H1 (cell line): ENCODE measurements around the gene ZNF536. TPM values are rescaled to one million over a fixed set of nuclear protein-coding genes. Genes with fewer than 3 reads are reported as not detected.

ENCODE experiments used
- CHD7 ChIP-seq: fragments of 300-600 bp; sonication (generic); IDR thresholded peaks from 2 replicates; pipeline ENCODE4 v1.7.1; 2012; ENCODE audit warnings: low read length, moderate library complexity, mild to moderate bottlenecking, inconsistent platforms; ENCODE audit not compliant: insufficient replicate concordance
- CREB1 ChIP-seq: IDR thresholded peaks from 2 replicates; pipeline ENCODE4 v1.6.1; 2012; ENCODE audit warnings: inconsistent platforms
- FOSL1 ChIP-seq: IDR thresholded peaks from 2 replicates; pipeline ENCODE4 v1.6.1; 2011; ENCODE audit warnings: mild to moderate bottlenecking, low read depth, low read length, moderate library complexity; ENCODE audit not compliant: insufficient read depth
- JUND ChIP-seq: IDR thresholded peaks from 2 replicates; pipeline ENCODE4 v1.6.1; 2011; ENCODE audit warnings: mild to moderate bottlenecking, improper control_type of control experiment, low read length
- MAFK ChIP-seq: IDR thresholded peaks from 2 replicates; pipeline ENCODE4 v1.6.1; 2012; ENCODE audit warnings: low read depth, mild to moderate bottlenecking, improper control_type of control experiment, low read length
- RAD21 ChIP-seq, 2 experiments: IDR thresholded peaks in 1 of 2; conservative IDR thresholded peaks in 1 of 2; 2 replicates each; pipeline ENCODE4 v1.6.1; 2011; ENCODE audit warnings: low read depth in 2 of 2, low read length in 2 of 2, improper control_type of control experiment in 1 of 2, inconsistent platforms in 1 of 2, mild to moderate bottlenecking in 1 of 2, moderate library complexity in 1 of 2
- SAP30 ChIP-seq: fragments of 300-600 bp; sonication (generic); IDR thresholded peaks from 2 replicates; pipeline ENCODE4 v1.7.1; 2012; ENCODE audit warnings: low read length, moderate library complexity, mild to moderate bottlenecking, inconsistent platforms; ENCODE audit not compliant: insufficient read depth, insufficient replicate concordance
- SIN3A ChIP-seq, 2 experiments: IDR thresholded peaks in 1 of 2; conservative IDR thresholded peaks in 1 of 2; 2 replicates each; pipeline ENCODE4 v1.6.1; 2011 to 2012; ENCODE audit warnings: low read length in 2 of 2, improper control_type of control experiment in 1 of 2, low read depth in 1 of 2, mild to moderate bottlenecking in 1 of 2
- SIRT6 ChIP-seq: IDR thresholded peaks from one replicate; pipeline ENCODE4 v1.7.1; 2012; ENCODE audit warnings: low read length, inconsistent platforms
- SP2 ChIP-seq: IDR thresholded peaks from 2 replicates; pipeline ENCODE4 v1.6.1; 2012; ENCODE audit warnings: mild to moderate bottlenecking, low read length, inconsistent platforms
- TAF1 ChIP-seq: IDR thresholded peaks from 2 replicates; pipeline ENCODE4 v1.6.1; 2011; ENCODE audit warnings: mild to moderate bottlenecking, low read depth, low read length
- polyA plus RNA-seq, 7 experiments: library from polyadenylated mRNA; depleted of rRNA in 3 of 7; stranded (reverse) in 5 of 7; unstranded in 2 of 7; fragments of >200 nt in 5 of 7; fragments of 200-250 nt in 2 of 7; gene quantifications; 1 replicate in 5 of 7; 2 replicates in 1 of 7; 4 replicates in 1 of 7; pipeline versions ENCODE4 v1.2.1 to v1.2.3, GENCODE V29; 2011 to 2013; ENCODE audit warnings: missing spikeins in 2 of 7, mixed read lengths in 2 of 7
- total RNA-seq: library from RNA; stranded (reverse); fragmentation: NEBNext Ultra II Directional; extraction: Animal tissue kit (Norgen Biotek cat#: 25700); gene quantifications from 2 replicates; pipeline ENCODE4 v1.2.1, GENCODE V29; 2021
- TF ChIP-seq, protein P1 (sequence below): IDR thresholded peaks from 2 replicates; pipeline ENCODE4 v1.6.1; 2012; ENCODE audit warnings: inconsistent platforms

ZNF536 gene
- total and polyA plus RNA-seq, 2 of the 8 experiments (the other 6 are each of a cell fraction or from before 2014, with no cell fraction given) = 0.09 to 0.11 TPM

DNA sequence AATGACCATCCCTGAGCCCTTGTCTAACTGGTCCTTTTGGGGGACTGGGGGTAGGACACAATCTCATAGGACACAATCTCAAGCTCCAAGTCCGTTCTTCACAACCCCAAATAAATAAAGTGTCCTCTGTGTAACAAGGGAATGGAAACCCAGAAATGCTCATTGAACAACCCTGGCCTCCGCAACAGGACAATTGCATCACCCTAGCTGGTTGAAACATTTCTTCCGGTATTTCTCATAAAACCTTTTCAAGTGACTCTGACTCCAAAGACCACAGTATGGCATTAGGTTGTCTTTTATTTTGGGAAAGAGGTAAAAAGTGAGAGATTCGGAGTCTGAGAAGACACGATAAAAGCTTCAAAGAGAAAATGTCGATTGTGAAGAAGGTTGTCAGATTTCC, 186.6 kb downstream of the ZNF536 start (continued):
- TF ChIP-seq CHD7 (no peak), TAF1 (no peak), MAFK (no peak), RAD21 (IDR thresholded peaks at IDR 0.05 in 1 of 2, conservative IDR thresholded peaks at IDR 0.05 in 1 of 2; ENCODE audit: low read depth in 2 of 2, low read length in 2 of 2) (no peak), SP2 (no peak), FOSL1 (no peak), SIN3A (conservative IDR thresholded peaks at IDR 0.05 in 1 of 2, IDR thresholded peaks at IDR 0.05 in 1 of 2; ENCODE audit: low read depth in 1 of 2, low read length in 2 of 2) (no peak), JUND (no peak), SIRT6 (no peak), CREB1 (no peak), SAP30 (no peak)
- TF ChIP-seq, protein P1, sequence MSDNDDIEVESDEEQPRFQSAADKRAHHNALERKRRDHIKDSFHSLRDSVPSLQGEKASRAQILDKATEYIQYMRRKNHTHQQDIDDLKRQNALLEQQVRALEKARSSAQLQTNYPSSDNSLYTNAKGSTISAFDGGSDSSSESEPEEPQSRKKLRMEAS = no peak
